Esophagus squamous epithelium (tissue), 4 donors: ENCODE measurements around the gene SMTN.

Experiments used
- POLR2A ChIP-seq, 4 donors: fragments of 450-650 bp; IDR thresholded peaks; one replicate each; pipeline ENCODE4 v1.6.1; 2017; ENCODE audit warnings: antibody characterized with exemption in 4 of 4, mild to moderate bottlenecking in 4 of 4, moderate library complexity in 3 of 4
- TF ChIP-seq, protein P1 (sequence below), 6 experiments: fragments of 450-650 bp in 4 of 6; fragments of 200-600 bp in 2 of 6; sonication (generic) in 2 of 6; IDR thresholded peaks; one replicate each; pipeline ENCODE4 v1.5.1; 2016 to 2019; ENCODE audit warnings: antibody characterized with exemption in 6 of 6, mild to moderate bottlenecking in 4 of 6, moderate library complexity in 4 of 6

DNA sequence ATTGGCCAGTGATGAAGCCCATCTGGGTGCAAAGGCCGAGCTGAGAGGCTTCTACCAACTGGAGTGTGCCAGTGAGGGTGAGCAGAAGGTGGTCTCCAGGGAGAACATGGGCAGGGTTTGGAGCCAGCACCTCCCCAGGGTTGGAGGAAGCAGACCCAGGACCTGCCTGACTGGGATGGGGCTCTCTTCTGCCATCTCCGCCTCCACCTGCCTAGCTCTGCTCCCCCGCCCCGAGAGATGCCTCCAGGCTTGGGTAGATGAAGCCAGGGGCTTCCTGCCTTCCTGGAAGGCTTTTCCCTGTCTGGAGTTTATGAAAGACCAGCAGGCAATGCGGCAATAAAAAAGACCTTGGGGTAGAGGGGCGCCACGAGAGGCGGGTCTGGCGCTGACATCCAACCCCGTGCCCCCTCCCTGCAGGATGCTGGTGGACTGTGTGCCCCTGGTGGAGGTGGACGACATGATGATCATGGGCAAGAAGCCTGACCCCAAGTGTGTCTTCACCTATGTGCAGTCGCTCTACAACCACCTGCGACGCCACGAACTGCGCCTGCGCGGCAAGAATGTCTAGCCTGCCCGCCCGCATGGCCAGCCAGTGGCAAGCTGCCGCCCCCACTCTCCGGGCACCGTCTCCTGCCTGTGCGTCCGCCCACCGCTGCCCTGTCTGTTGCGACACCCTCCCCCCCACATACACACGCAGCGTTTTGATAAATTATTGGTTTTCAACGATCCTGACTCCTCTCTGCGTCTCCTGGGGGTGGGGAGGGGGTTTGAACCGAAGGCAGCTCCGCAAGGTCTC, 23.0 kb downstream of the SMTN start:
- TF ChIP-seq POLR2A (IDR thresholded peaks at IDR 0.05), result peak in 1 of 4 donors; percentile 29
- TF ChIP-seq, protein P1, sequence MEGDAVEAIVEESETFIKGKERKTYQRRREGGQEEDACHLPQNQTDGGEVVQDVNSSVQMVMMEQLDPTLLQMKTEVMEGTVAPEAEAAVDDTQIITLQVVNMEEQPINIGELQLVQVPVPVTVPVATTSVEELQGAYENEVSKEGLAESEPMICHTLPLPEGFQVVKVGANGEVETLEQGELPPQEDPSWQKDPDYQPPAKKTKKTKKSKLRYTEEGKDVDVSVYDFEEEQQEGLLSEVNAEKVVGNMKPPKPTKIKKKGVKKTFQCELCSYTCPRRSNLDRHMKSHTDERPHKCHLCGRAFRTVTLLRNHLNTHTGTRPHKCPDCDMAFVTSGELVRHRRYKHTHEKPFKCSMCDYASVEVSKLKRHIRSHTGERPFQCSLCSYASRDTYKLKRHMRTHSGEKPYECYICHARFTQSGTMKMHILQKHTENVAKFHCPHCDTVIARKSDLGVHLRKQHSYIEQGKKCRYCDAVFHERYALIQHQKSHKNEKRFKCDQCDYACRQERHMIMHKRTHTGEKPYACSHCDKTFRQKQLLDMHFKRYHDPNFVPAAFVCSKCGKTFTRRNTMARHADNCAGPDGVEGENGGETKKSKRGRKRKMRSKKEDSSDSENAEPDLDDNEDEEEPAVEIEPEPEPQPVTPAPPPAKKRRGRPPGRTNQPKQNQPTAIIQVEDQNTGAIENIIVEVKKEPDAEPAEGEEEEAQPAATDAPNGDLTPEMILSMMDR (IDR thresholded peaks at IDR 0.05), result no peak
